Activated naive CD8-positive, alpha-beta T cell treated with anti-CD3 and anti-CD28 coated beads, Interleukin-2, amount 50 U/mL, for 16 hours (primary cell): Measurements from ENCODE around the gene ZFHX3.

Experiments used
- DNase-seq: peaks from one replicate; pipeline ENCODE4 v3.0.0-alpha.2; 2020; ENCODE audit warnings: low read depth, low spot score

Gene ZFHX3

GRCh38 chr16:72848028-72848400 lies 199.9 kb downstream of the ZFHX3 start:
- DNase-seq: no peak

- no peak for DNase-seq
Observed at GRCh38 chr16:72847187-72848027, 200.5 kb downstream of the ZFHX3 start.

- no peak for DNase-seq
Observed at GRCh38 chr16:72846594-72846993, 201.3 kb downstream of the ZFHX3 start.

DNA sequence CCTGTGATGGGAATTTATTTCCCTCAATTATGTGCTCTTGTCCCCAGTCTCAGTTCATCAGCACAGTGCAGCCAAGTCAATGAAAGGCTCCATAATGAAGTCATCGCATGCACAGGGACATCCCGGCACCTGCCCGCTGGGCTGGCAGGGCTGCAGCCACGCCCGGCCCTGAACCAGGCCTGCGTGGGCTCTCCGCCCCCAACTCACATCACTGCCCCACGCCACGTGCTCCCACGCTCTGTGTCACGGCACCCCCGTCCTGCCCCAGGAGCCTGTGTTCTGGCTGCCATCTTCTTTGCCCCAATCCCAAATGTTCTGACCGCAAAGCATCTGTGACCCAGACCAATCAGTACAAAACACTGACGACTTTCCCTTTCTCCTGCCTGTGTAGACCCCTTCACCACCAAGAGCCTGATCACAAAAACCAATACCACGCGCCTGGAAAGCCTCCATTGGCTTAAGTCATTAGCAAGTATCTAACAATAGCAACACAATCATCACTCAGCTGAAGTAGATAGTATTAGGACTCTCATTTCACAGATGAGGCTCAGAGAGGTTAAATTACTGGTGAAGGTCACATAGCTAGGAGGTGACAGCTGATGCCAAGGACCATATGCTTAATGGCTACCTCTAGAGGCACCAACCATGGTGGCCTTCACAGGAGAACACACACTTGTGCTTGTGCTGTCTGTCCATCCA lies 202.5 kb downstream of the ZFHX3 start:
- no peak for DNase-seq

DNA sequence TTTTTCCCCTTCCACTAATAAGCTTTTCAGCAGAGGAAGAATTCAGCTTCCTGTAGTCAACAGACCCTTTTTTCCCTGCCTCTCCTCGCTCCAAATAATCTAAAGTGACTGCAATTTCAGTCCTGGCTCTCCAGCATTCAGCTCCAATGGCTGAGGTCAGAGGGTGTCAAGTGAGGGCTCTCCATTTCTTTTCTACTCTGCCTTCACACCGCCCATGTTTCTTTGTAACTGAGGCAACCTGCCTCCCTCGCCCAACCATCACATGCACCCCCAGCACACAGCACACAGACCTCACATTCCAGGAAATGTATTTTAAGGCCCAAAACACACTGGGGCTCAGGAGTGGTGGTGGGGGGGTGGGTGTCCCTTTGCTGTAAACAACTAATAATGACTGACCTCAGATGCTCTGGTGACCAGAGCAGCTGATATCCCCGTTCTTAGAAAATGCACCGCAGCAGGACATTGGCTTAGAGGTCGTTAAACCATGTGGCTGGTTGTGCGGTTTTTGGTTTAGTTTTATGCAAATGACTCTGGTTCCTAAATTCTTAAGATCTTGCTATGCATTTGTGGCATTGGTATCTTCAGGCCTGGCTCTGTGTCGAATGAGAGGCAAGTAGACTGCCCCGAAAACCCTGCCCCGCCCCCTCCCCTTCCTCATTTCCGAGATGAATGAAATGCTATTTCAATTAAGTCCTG lies 203.6 kb downstream of the ZFHX3 start:
- no peak for DNase-seq

DNA sequence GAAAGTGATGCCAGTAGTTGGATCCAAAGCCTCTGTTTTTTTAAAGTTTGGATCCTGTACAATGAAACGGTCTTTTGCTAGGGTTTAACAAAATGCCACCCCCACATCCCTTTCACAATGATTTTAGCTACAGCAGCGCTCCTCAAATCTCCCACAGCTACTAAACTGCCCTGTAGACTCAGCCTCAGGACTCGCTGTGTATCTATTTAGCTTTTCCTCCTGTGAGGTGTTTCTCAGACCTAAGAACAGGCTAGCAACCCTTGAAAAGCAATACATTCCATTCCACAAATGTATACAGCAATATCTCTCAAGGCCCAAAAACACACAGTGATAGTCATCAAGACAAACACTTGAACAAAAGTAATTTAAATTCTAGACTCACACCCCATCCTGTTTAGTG lies 206.4 kb downstream of the ZFHX3 start:
- no peak for DNase-seq

- DNase-seq: no peak
Observed at GRCh38 chr16:72840631-72841381, 207.1 kb downstream of the ZFHX3 start.

DNA sequence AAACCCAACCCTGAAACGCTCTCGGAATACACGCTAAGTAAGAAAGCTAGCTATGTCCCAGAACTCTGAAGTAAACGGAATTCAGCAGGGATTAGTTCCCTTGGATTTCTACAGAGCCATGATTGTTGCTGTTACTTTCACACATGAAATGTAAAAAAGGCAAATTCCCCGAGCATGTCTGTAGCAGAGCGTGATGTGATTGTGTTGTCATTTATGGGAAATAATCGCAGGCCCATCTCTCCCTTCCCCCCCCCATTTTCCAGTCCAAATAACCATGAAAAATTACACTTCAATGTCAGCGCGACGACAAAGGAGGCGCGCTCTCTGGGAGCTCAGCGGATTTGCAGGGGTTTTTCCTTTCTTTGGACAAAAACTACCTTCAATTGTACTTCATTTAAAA lies 209.0 kb downstream of the ZFHX3 start:
- DNase-seq: no peak

DNA sequence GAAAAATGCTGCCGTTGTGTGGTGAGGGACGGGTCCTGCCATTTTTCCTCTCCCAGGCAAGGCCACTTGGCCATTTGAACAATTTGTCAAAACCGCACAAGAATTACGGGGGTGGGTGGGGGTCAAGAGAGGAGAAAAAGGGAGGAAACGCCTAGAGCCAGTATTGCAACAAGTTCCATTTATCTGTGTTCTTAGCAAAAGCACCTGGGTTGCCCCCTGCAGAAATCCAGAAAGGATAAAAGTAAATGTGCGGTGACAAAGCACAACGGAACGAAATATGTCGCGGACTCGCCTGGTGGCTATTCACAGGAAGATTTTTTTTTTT lies 209.4 kb downstream of the ZFHX3 start:
- no peak for DNase-seq

- no peak for DNase-seq
Observed at GRCh38 chr16:72837846-72838585, 209.9 kb downstream of the ZFHX3 start.

GRCh38 chr16:72836985-72837384 lies 210.9 kb downstream of the ZFHX3 start:
- DNase-seq: no peak

GRCh38 chr16:72836181-72836580 lies 211.7 kb downstream of the ZFHX3 start:
- DNase-seq: no peak

DNA sequence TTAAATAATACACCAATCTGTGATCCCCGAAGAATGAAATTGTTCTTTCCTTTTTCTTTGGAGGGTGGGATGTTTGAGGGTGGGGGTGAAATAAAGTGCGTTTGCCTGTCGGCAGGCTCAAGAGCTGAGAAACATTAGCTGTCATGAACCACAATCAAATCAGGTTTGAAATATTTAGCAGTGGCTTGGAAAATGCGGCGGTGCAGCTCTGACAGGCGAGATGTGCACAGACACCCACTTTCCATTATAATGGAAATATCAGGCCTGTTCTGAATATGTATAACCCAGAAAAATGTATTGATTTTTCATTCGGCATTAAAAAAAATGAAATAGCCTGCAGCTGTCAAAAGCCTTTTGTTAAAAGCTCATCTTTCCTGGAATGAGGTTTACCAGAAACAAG lies 212.8 kb downstream of the ZFHX3 start:
- DNase-seq: no peak

GRCh38 chr16:72834499-72834898 lies 213.4 kb downstream of the ZFHX3 start:
- no peak for DNase-seq

GRCh38 chr16:72833969-72834368 lies 214.0 kb downstream of the ZFHX3 start:
- no peak for DNase-seq

- no peak for DNase-seq
Observed at GRCh38 chr16:72833482-72833881, 214.4 kb downstream of the ZFHX3 start.

GRCh38 chr16:72832621-72833248 lies 215.2 kb downstream of the ZFHX3 start:
- DNase-seq: peak; percentile 46

- DNase-seq: no peak
Observed at GRCh38 chr16:72829846-72830775, 217.8 kb downstream of the ZFHX3 start.

DNA sequence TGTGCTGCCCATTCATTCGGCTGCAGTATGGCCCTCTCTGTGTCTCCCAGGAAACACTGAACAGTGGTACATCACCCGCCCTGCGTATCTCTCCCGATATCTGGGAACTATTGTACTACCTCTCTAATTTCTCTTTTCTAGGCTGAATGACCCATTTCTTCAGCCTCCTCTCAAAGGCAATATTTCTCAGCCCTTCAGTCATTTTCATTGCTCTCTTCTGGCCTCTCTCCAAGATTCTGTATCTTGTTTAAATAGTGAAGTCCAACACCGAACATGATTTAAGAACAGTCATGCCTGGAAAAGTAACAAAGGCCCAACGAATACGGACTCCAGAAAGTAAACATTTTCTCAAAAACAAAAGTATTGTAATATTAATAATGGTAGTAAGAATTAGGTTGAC lies 220.1 kb downstream of the ZFHX3 start:
- DNase-seq: no peak
